ENCODE measurements around the gene CHST6. TPM values are rescaled to one million over a fixed set of nuclear protein-coding genes. Genes with fewer than 3 reads are reported as not detected.

Gene CHST6
- 0.37 and 0.98 TPM in 2 replicates for total RNA-seq

GRCh38 chr16:75495076-75495674, at the start of gene CHST6:
Gene CHST6 (minus strand): TSS chr16:75495441. CDS start chr16:75479828, 15,613 bp downstream.

GRCh38 chr16:75535901-75536300, 40.7 kb upstream of the CHST6 start, which contains the start of gene CHST5:
Gene CHST5 (minus strand): TSS chr16:75536108. CDS start chr16:75530384, 5,724 bp downstream.

GRCh38 chr16:75464122-75464918, 30.9 kb downstream of the CHST6 start, which contains the start of gene TMEM170A:
Gene TMEM170A (minus strand): TSS chr16:75464689. CDS start chr16:75464600, 89 bp downstream.

GRCh38 chr16:75432828-75433731, 62.2 kb downstream of the CHST6 start, which contains the start of gene CFDP1:
Gene CFDP1 (minus strand): TSS chr16:75433503. CDS start chr16:75433352, 151 bp downstream.

Other genes with a start within 250 kb of the CHST6 start
- 37.8 and 42.4 TPM in 2 replicates for gene BCAR1, start 243.8 kb downstream of the CHST6 start, total RNA-seq
- 37.7 and 42.6 TPM in 2 replicates for gene CFDP1, start 61.9 kb downstream of the CHST6 start, total RNA-seq
- gene TMEM170A, start 30.8 kb downstream of the CHST6 start, total RNA-seq, result 9.2 and 18.2 TPM in 2 replicates
- gene CHST5, start 40.7 kb upstream of the CHST6 start, total RNA-seq, result 0.20 and 0.73 TPM in 2 replicates
- 15.4 and 18.8 TPM in 2 replicates for gene TMEM231, start 60.8 kb upstream of the CHST6 start, total RNA-seq
- 21.3 and 22.5 TPM in 2 replicates for gene GABARAPL2, start 70.9 kb upstream of the CHST6 start, total RNA-seq
- gene ADAT1, start 127.8 kb upstream of the CHST6 start, total RNA-seq, result 54.7 and 72.1 TPM in 2 replicates
- 158 and 161 TPM in 2 replicates for gene KARS1, start 152.2 kb upstream of the CHST6 start, total RNA-seq
- gene TERF2IP, start 152.3 kb upstream of the CHST6 start, total RNA-seq, result 23.1 and 26.8 TPM in 2 replicates
- not detected in 2 replicates for gene CPHXL2, start 181.6 kb upstream of the CHST6 start, total RNA-seq
- gene DUXB, start 206.0 kb upstream of the CHST6 start, total RNA-seq, result not detected in 2 replicates
- gene CPHXL, start 231.0 kb upstream of the CHST6 start, total RNA-seq, result not detected in 2 replicates